Endothelial cell of umbilical vein (primary cell): ENCODE measurements around the gene BCL10. TPM values are rescaled to one million over a fixed set of nuclear protein-coding genes. Genes with fewer than 3 reads are reported as not detected.

Source experiments
- BruUV-seq: library from RNA; stranded (reverse); fragments of 400-500 nt; replicated peaks from 2 replicates; lab custom pipeline; 2021; lab: Mats Ljungman, UMichigan
- CTCF ChIA-PET: fragments of 300-600, 350-600 bp; sonication (Branson Sonifier 250); formaldehyde crosslinking; loops from one replicate; lab custom pipeline; 2021; ENCODE audit warnings: antibody characterized with exemption, inconsistent platforms; lab: Charles Lee
- POLR2A ChIA-PET: fragments of 300-600, 350-600 bp; sonication (Branson Sonifier 250); formaldehyde crosslinking; loops from one replicate; lab custom pipeline; 2021; ENCODE audit warnings: antibody characterized with exemption, inconsistent platforms; lab: Charles Lee
- DNase-seq: peaks from one replicate; pipeline ENCODE4 v3.0.0-alpha.2; 2011; ENCODE audit warnings: low read depth, low spot score
- FAIRE-seq: peaks from 2 replicates; lab custom pipeline; 2011; peaks lifted over from hg19 to GRCh38; lab: Jason Lieb, UNC
- H2AFZ ChIP-seq: 2 replicates; pipeline ENCODE4 v1.6.0; 2012; ENCODE audit warnings: low read depth, low read length, control low read depth, inconsistent platforms
- H3K27ac ChIP-seq: 2 replicates; pipeline ENCODE4 v1.5.1; 2011; ENCODE audit warnings: low read depth, mild to moderate bottlenecking, control low read depth, low read length, moderate library complexity; ENCODE audit not compliant: insufficient read depth
- H3K27me3 ChIP-seq, 2 experiments: 2 replicates each; pipeline versions ENCODE4 v1.6.0 to v1.6.1; 2011; ENCODE audit warnings: low read length in 2 of 2, mixed read lengths in 1 of 2; ENCODE audit not compliant: control insufficient read depth in 2 of 2, insufficient read depth in 2 of 2
- H3K36me3 ChIP-seq, 2 experiments: 2 replicates in 1 of 2; 3 replicates in 1 of 2; pipeline ENCODE4 v1.5.1; 2011; ENCODE audit warnings: low read length in 2 of 2, mild to moderate bottlenecking in 1 of 2, moderate library complexity in 1 of 2; ENCODE audit not compliant: control insufficient read depth in 2 of 2, insufficient read depth in 2 of 2; ENCODE audit errors: extremely low read depth in 1 of 2
- H3K4me1 ChIP-seq: 3 replicates; pipeline ENCODE4 v1.5.1; 2011; ENCODE audit warnings: mild to moderate bottlenecking, low read length; ENCODE audit not compliant: control insufficient read depth, insufficient read depth; ENCODE audit errors: extremely low read depth
- H3K4me2 ChIP-seq: 2 replicates; pipeline ENCODE4 v1.6.1; 2011; ENCODE audit warnings: low read length, control low read depth, mixed read lengths; ENCODE audit not compliant: insufficient read depth
- H3K4me3 ChIP-seq, 3 experiments: fragments of 200-600 bp in 1 of 3; sonication (generic), shearing (Covaris generic) in 1 of 3; replicated peaks in 1 of 3; 2 replicates each; pipeline ENCODE4 v1.5.1; 2011 to 2016; ENCODE audit warnings: control low read depth in 3 of 3, low read length in 3 of 3, mild to moderate bottlenecking in 2 of 3, inconsistent platforms in 1 of 3, low read depth in 1 of 3, moderate library complexity in 1 of 3; ENCODE audit not compliant: insufficient read depth in 1 of 3
- H3K79me2 ChIP-seq: 2 replicates; pipeline ENCODE4 v1.6.0; 2012; ENCODE audit warnings: low read length, inconsistent platforms; ENCODE audit not compliant: control insufficient read depth, insufficient read depth
- H3K9ac ChIP-seq: replicated peaks from 2 replicates; pipeline ENCODE3; 2011; ENCODE audit warnings: low read length, control low read depth; ENCODE audit not compliant: insufficient read depth; ENCODE audit errors: extremely low read depth
- H3K9me1 ChIP-seq: replicated peaks from 3 replicates; pipeline ENCODE4 v1.6.0; 2011; ENCODE audit warnings: mild to moderate bottlenecking, low read length; ENCODE audit not compliant: control insufficient read depth, insufficient read depth; ENCODE audit errors: extremely low read depth
- H3K9me3 ChIP-seq: replicated peaks from 2 replicates; pipeline ENCODE4 v1.5.1; 2012; ENCODE audit warnings: low read length, inconsistent platforms; ENCODE audit not compliant: control insufficient read depth, insufficient read depth
- H4K20me1 ChIP-seq: replicated peaks from 2 replicates; pipeline ENCODE3; 2011; ENCODE audit warnings: mild to moderate bottlenecking, low read length; ENCODE audit not compliant: control insufficient read depth, insufficient read depth; ENCODE audit errors: extremely low read depth
- CTCF ChIP-seq, 2 donors: IDR thresholded peaks; 1 replicate in 1 of 2; 2 replicates in 1 of 2; pipeline ENCODE4 v1.5.1; 2011; ENCODE audit warnings: low read length in 2 of 2, mild to moderate bottlenecking in 2 of 2, moderate library complexity in 2 of 2, control low read depth in 1 of 2, inconsistent platforms in 1 of 2, low read depth in 1 of 2; ENCODE audit not compliant: insufficient read depth in 1 of 2; ENCODE audit errors: extremely low read depth in 1 of 2
- EZH2 ChIP-seq: IDR thresholded peaks from 2 replicates; pipeline ENCODE4 v1.6.1; 2012; ENCODE audit warnings: borderline replicate concordance, low read depth, mild to moderate bottlenecking, moderate library complexity, low read length, inconsistent platforms; ENCODE audit not compliant: severe bottlenecking
- FOS ChIP-seq: IDR thresholded peaks from 2 replicates; pipeline ENCODE4 v1.6.1; 2011; ENCODE audit warnings: mild to moderate bottlenecking, low read length, moderate library complexity, borderline replicate concordance; ENCODE audit not compliant: insufficient read depth
- GATA2 ChIP-seq: IDR thresholded peaks from 2 replicates; pipeline ENCODE4 v1.7.0; 2011; ENCODE audit warnings: low read depth, mild to moderate bottlenecking, moderate library complexity, mixed read lengths, low read length; ENCODE audit not compliant: insufficient read length, insufficient read depth
- JUN ChIP-seq: IDR thresholded peaks from 2 replicates; pipeline ENCODE4 v1.6.1; 2011; ENCODE audit warnings: borderline replicate concordance, low read depth; ENCODE audit not compliant: insufficient read length, insufficient read depth
- MYC ChIP-seq: IDR thresholded peaks from one replicate; pipeline ENCODE4 v1.6.1; 2011; ENCODE audit warnings: mild to moderate bottlenecking, low read depth, low read length
- POLR2A ChIP-seq: IDR thresholded peaks from 2 replicates; pipeline ENCODE4 v1.6.1; 2012; ENCODE audit warnings: low read depth, mild to moderate bottlenecking, control low read depth, low read length
- POLR2AphosphoS5 ChIP-seq: IDR thresholded peaks from 2 replicates; pipeline ENCODE4 v1.6.1; 2012; ENCODE audit warnings: low read depth, mild to moderate bottlenecking, control low read depth, low read length, moderate library complexity; ENCODE audit not compliant: insufficient read depth
- dilution Hi-C: fragments of 300-500 bp; cut with MboI; formaldehyde crosslinking; loops from one replicate; pipeline ENCODE4 v1.15.0; 2019; ENCODE audit warnings: low sequenced_read_pairs; ENCODE audit not compliant: extremely low pct_ligation_motif_present
- intact Hi-C: fragments of 100-400 bp; cut with micrococcal nuclease; formaldehyde crosslinking; loops from one replicate; pipeline ENCODE4 v1.10.0; 2022
- polyA plus RNA-seq, 4 experiments: library from polyadenylated mRNA; depleted of rRNA in 3 of 4; stranded (reverse) in 3 of 4; unstranded in 1 of 4; fragments of >200 nt; gene quantifications; 2 replicates each; pipeline versions ENCODE4 v1.2.1 to v1.2.3, GENCODE V29; 2011 to 2012; ENCODE audit warnings: missing spikeins in 1 of 4
- small RNA-seq: library from RNA; depleted of rRNA; stranded (forward); fragments of <200 nt; gene quantifications from one replicate; pipeline ENCODE3, GENCODE V24; 2012; ENCODE audit warnings: low replicate concordance, low read depth; ENCODE audit not compliant: insufficient read depth, insufficient read length
- total RNA-seq: library from RNA; stranded (reverse); gene quantifications from 2 replicates; pipeline ENCODE4 v1.2.3, GENCODE V29; 2021

BCL10 gene
- total and polyA plus RNA-seq, 2 donors (not counting 3 experiments of a cell fraction or from before 2014, with no cell fraction given): 16.1 to 78.6 TPM

- no peaks in the 10 kb centered on the region for H3K9me3 ChIP-seq
- no peak for FAIRE-seq
- TF ChIP-seq CTCF (IDR thresholded peaks at IDR 0.05; ENCODE audit: extremely low read depth in 1 of 2, insufficient read depth in 1 of 2, low read depth in 1 of 2, low read length in 2 of 2) (no peak), POLR2A (no peak), EZH2 (no peak), FOS (no peak), JUN (no peak), GATA2 (no peak), MYC (no peak), POLR2AphosphoS5 (no peak)
- H3K4me2 ChIP-seq: no peak overlapping the region
- intact Hi-C loops: no loop called here
- no peaks in the 10 kb centered on the region for H3K79me2 ChIP-seq
- no peak overlapping the region for H3K9ac ChIP-seq
- dilution Hi-C loops: no loop called here
- H3K4me3 ChIP-seq: no peak overlapping the region
- H3K27me3 ChIP-seq: peaks cover 20 to 26% of the 10 kb centered on the region in 2 experiments
- no peak overlapping the region for H2AFZ ChIP-seq
- CTCF ChIA-PET: interaction anchor here (1.5 to 2.0 kb wide), 3 partner anchors 9 to 107 kb away, joined by 3 to 7 read pairs (median 5); no protein-coding TSS in a partner anchor
- DNase-seq: no peak
- no peaks in the 10 kb centered on the region for H4K20me1 ChIP-seq
- BruUV-seq: no TSS peak
- no peak overlapping the region for H3K27ac ChIP-seq
- H3K4me1 ChIP-seq: no peaks in the 10 kb centered on the region
- H3K36me3 ChIP-seq: no peaks in the 10 kb centered on the region
- POLR2A ChIA-PET: no interaction called here
- H3K9me1 ChIP-seq: no peaks in the 10 kb centered on the region
These were observed 59.7 kb downstream of the BCL10 start for GRCh38 chr1:85216697-85217096.

Small RNAs within 50 kb of the gene (small RNA-seq; reads per million reads assigned to genes)
- not detected for gene RF00019

Other genes starting within 250 kb of the BCL10 start
- gene MCOLN3, start 228.1 kb downstream of the BCL10 start, total RNA-seq: not detected in 2 replicates
- gene MCOLN3, start 228.1 kb downstream of the BCL10 start, polyA plus RNA-seq: 0.06 TPM in 1 of 2 replicates, not detected in the other
- gene SYDE2, start 75.6 kb downstream of the BCL10 start, total RNA-seq: 2.9 and 3.1 TPM in 2 replicates
- gene SYDE2, start 75.6 kb downstream of the BCL10 start, polyA plus RNA-seq: 0.41 and 0.52 TPM in 2 replicates
- gene C1orf52, start 17.0 kb downstream of the BCL10 start, total RNA-seq: 26.7 and 29.1 TPM in 2 replicates
- gene C1orf52, start 17.0 kb downstream of the BCL10 start, polyA plus RNA-seq: 22.7 and 23.1 TPM in 2 replicates
- gene DDAH1, start 188.5 kb upstream of the BCL10 start, total RNA-seq: 72.0 and 75.2 TPM in 2 replicates
- gene DDAH1, start 188.5 kb upstream of the BCL10 start, polyA plus RNA-seq: 37.4 and 44.0 TPM in 2 replicates